Trophoblast cell (in vitro differentiated cells and primary cell): ENCODE measurements around the gene UBE2C.
"Not testable (repeated sequence)": the region's sequence is repeated elsewhere in the genome, so short reads cannot be mapped to it uniquely, and the experiment has no call there.

Experiments used
- DNase-seq, 2 donors: peaks; one replicate each; pipeline ENCODE4 v3.0.0-alpha.2; 2016
- H2AFZ ChIP-seq: 2 replicates; pipeline ENCODE4 v1.6.1; 2013; ENCODE audit warnings: low read length, moderate library complexity, mild to moderate bottlenecking; ENCODE audit not compliant: insufficient read depth, poor library complexity
- H2AK5ac ChIP-seq: 2 replicates; pipeline ENCODE4 v1.6.1; 2013; ENCODE audit warnings: mild to moderate bottlenecking, low read length
- H2BK120ac ChIP-seq: 2 replicates; pipeline ENCODE4 v1.6.1; 2013; ENCODE audit warnings: low read length, mild to moderate bottlenecking, moderate library complexity; ENCODE audit not compliant: insufficient read depth, poor library complexity
- H2BK12ac ChIP-seq: 2 replicates; pipeline ENCODE4 v1.6.1; 2013; ENCODE audit warnings: mild to moderate bottlenecking, low read length, moderate library complexity
- H2BK5ac ChIP-seq: 2 replicates; pipeline ENCODE4 v1.6.1; 2013; ENCODE audit warnings: low read length, low read depth, moderate library complexity, mild to moderate bottlenecking; ENCODE audit not compliant: poor library complexity
- H3K14ac ChIP-seq: 2 replicates; pipeline ENCODE4 v1.6.1; 2013; ENCODE audit warnings: mild to moderate bottlenecking, low read length
- H3K18ac ChIP-seq: 2 replicates; pipeline ENCODE4 v1.6.1; 2013; ENCODE audit warnings: mild to moderate bottlenecking, low read length
- H3K23ac ChIP-seq: 2 replicates; pipeline ENCODE4 v1.6.1; 2013; ENCODE audit warnings: low read length
- H3K27ac ChIP-seq: 2 replicates; pipeline ENCODE4 v1.5.1; 2013; ENCODE audit warnings: low read depth, mild to moderate bottlenecking, inconsistent platforms, low read length, moderate library complexity
- H3K27me3 ChIP-seq: 2 replicates; pipeline ENCODE4 v1.6.1; 2013; ENCODE audit warnings: inconsistent platforms, mild to moderate bottlenecking, low read length, moderate library complexity; ENCODE audit not compliant: insufficient read depth
- H3K36me3 ChIP-seq, 2 experiments: 1 replicate in 1 of 2; 2 replicates in 1 of 2; pipeline ENCODE4 v1.6.1; 2013; ENCODE audit warnings: low read length in 2 of 2, mild to moderate bottlenecking in 2 of 2, moderate library complexity in 1 of 2; ENCODE audit not compliant: insufficient read depth in 2 of 2, control insufficient read depth in 1 of 2
- H3K4ac ChIP-seq: 2 replicates; pipeline ENCODE4 v1.6.1; 2013; ENCODE audit warnings: low read depth, mild to moderate bottlenecking, low read length, moderate library complexity
- H3K4me1 ChIP-seq, 2 experiments: 1 replicate in 1 of 2; 2 replicates in 1 of 2; pipeline ENCODE4 v1.6.1; 2013; ENCODE audit warnings: low read length in 2 of 2, mild to moderate bottlenecking in 2 of 2, moderate library complexity in 1 of 2; ENCODE audit not compliant: insufficient read depth in 2 of 2, control insufficient read depth in 1 of 2
- H3K4me2 ChIP-seq: 2 replicates; pipeline ENCODE4 v1.6.1; 2013; ENCODE audit warnings: inconsistent platforms, mild to moderate bottlenecking, low read length, moderate library complexity
- H3K4me3 ChIP-seq: 2 replicates; pipeline ENCODE4 v1.5.1; 2013; ENCODE audit warnings: mild to moderate bottlenecking, low read depth, low read length, inconsistent platforms
- H3K79me1 ChIP-seq: one replicate; pipeline ENCODE4 v1.6.1; 2013; ENCODE audit warnings: low read length
- H3K79me2 ChIP-seq: 2 replicates; pipeline ENCODE4 v1.6.1; 2013; ENCODE audit warnings: low read length, mild to moderate bottlenecking; ENCODE audit not compliant: control insufficient read depth, insufficient read depth, poor library complexity
- H3K9ac ChIP-seq: 2 replicates; pipeline ENCODE4 v1.6.1; 2013; ENCODE audit warnings: mild to moderate bottlenecking, low read length
- H3K9me3 ChIP-seq: 2 replicates; pipeline ENCODE4 v1.6.1; 2013; ENCODE audit warnings: low read depth, mild to moderate bottlenecking, control low read depth, inconsistent platforms, low read length; ENCODE audit not compliant: insufficient read depth
- H4K12ac ChIP-seq: 2 replicates; pipeline ENCODE4 v1.6.1; 2013; ENCODE audit warnings: low read depth, mild to moderate bottlenecking, low read length, moderate library complexity
- H4K8ac ChIP-seq: 2 replicates; pipeline ENCODE4 v1.6.1; 2013; ENCODE audit warnings: low read depth, mild to moderate bottlenecking, low read length, moderate library complexity
- H4K91ac ChIP-seq: one replicate; pipeline ENCODE4 v1.6.1; 2013; ENCODE audit warnings: low read depth, mild to moderate bottlenecking, low read length, moderate library complexity
- WGBS: extraction: QIAGEN DNeasy Blood & Tissue Kit; methylation state at CpG from one replicate; pipeline ENCODE4 v1.1.7; 2013; ENCODE audit warnings: missing lambda C conversion rate; ENCODE audit not compliant: insufficient read length, insufficient coverage; ENCODE audit errors: extremely low coverage; 5-methylcytosine and 5-hydroxymethylcytosine counted together

Gene UBE2C

GRCh38 chr20:45828589-45828988, 16.1 kb downstream of the UBE2C start:
- H3K4me2 ChIP-seq, result no peak overlapping the region
- no peak overlapping the region for H2AFZ ChIP-seq
- H4K12ac ChIP-seq, result no peak overlapping the region
- H3K36me3 ChIP-seq, result no peaks in the 10 kb centered on the region
- no peak overlapping the region for H3K4ac ChIP-seq
- no CpG with 5 or more reads among the region's 2 CpGs for WGBS
- H3K27ac ChIP-seq, result no peak overlapping the region
- no peak for DNase-seq
- H3K4me1 ChIP-seq, result peaks cover 6 to 8% of the 10 kb centered on the region in 2 experiments
- no peak overlapping the region for H2BK5ac ChIP-seq
- no peak overlapping the region for H4K8ac ChIP-seq
- H3K4me3 ChIP-seq, result no peak overlapping the region
- H2AK5ac ChIP-seq, result no peak overlapping the region
- H3K27me3 ChIP-seq, result no peaks in the 10 kb centered on the region
- H4K91ac ChIP-seq, result no peak overlapping the region
- H3K9me3 ChIP-seq, result no peaks in the 10 kb centered on the region
- no peak overlapping the region for H3K18ac ChIP-seq
- H3K79me1 ChIP-seq, result peaks cover 2% of the 10 kb centered on the region
- H3K79me2 ChIP-seq, result no peaks in the 10 kb centered on the region
- no peak overlapping the region for H3K9ac ChIP-seq
- H3K14ac ChIP-seq, result no peak overlapping the region
- H2BK12ac ChIP-seq, result no peak overlapping the region
- H3K23ac ChIP-seq, result no peak overlapping the region
- no peak overlapping the region for H2BK120ac ChIP-seq

GRCh38 chr20:45829673-45830106, 17.2 kb downstream of the UBE2C start:
- WGBS, result no CpG with 5 or more reads among the region's 4 CpGs
- not testable (repeated sequence) for H2AFZ ChIP-seq, H3K27me3 ChIP-seq, H2BK12ac ChIP-seq, H2BK5ac ChIP-seq, H3K36me3 ChIP-seq, H3K23ac ChIP-seq, H3K4me1 ChIP-seq, H2AK5ac ChIP-seq, H3K27ac ChIP-seq, H4K91ac ChIP-seq, H4K8ac ChIP-seq, DNase-seq, H2BK120ac ChIP-seq, H3K4ac ChIP-seq, H3K14ac ChIP-seq, H3K18ac ChIP-seq, H3K4me2 ChIP-seq, H3K79me2 ChIP-seq, H3K9me3 ChIP-seq, H3K79me1 ChIP-seq, H3K9ac ChIP-seq, H4K12ac ChIP-seq, H3K4me3 ChIP-seq

- Histone ChIP-seq H2BK120ac (no peak overlapping the region), H3K36me3 (no peaks in the 10 kb centered on the region), H3K79me1 (peaks cover 9% of the 10 kb centered on the region), H3K4me3 (no peak overlapping the region), H2BK12ac (no peak overlapping the region), H3K18ac (no peak overlapping the region), H2AK5ac (no peak overlapping the region), H3K14ac (no peak overlapping the region), H3K4me2 (no peak overlapping the region), H2BK5ac (no peak overlapping the region), H3K23ac (no peak overlapping the region), H4K12ac (no peak overlapping the region), H4K91ac (no peak overlapping the region), H3K9me3 (peaks cover 3% of the 10 kb centered on the region), H3K27me3 (no peaks in the 10 kb centered on the region), H3K4me1 (peaks cover 5 to 11% of the 10 kb centered on the region in 2 experiments), H4K8ac (no peak overlapping the region), H3K79me2 (no peaks in the 10 kb centered on the region), H3K27ac (no peak overlapping the region), H2AFZ (no peak overlapping the region), H3K9ac (no peak overlapping the region), H3K4ac (no peak overlapping the region)
- no peak for DNase-seq
- WGBS, result no CpG with 5 or more reads among the region's 4 CpGs
Measured at GRCh38 chr20:45832619-45833018, 20.2 kb downstream of the UBE2C start.

GRCh38 chr20:45833030-45833882, 20.8 kb downstream of the UBE2C start, which contains the start of gene SNX21:
Gene SNX21, plus strand, starts transcription at chr20:45833799. Its CDS starts 121 bp downstream, at chr20:45833920.
- H4K12ac ChIP-seq, result peak within 1 kb of the TSS; percentile 66
- H3K9me3 ChIP-seq, result peaks cover 3% of the 10 kb centered on the region
- H2BK5ac ChIP-seq, result no peak within 1 kb of the TSS
- H4K8ac ChIP-seq, result peak within 1 kb of the TSS; percentile 90
- peak within 1 kb of the TSS; percentile 76 for H4K91ac ChIP-seq
- peak within 1 kb of the TSS; percentile 80 for H2AFZ ChIP-seq
- peak within 1 kb of the TSS; percentile 27 for H3K18ac ChIP-seq
- peak within 1 kb of the TSS; percentile 90 for H3K4me2 ChIP-seq
- peak within 1 kb of the TSS; percentile 52 for H3K14ac ChIP-seq
- peaks cover 5 to 11% of the 10 kb centered on the region in 2 experiments for H3K4me1 ChIP-seq
- DNase-seq, result peak; percentile 66 to 76
- no peaks in the 10 kb centered on the region for H3K36me3 ChIP-seq
- no peaks in the 10 kb centered on the region for H3K27me3 ChIP-seq
- H2AK5ac ChIP-seq, result peak within 1 kb of the TSS; percentile 31
- peak within 1 kb of the TSS; percentile 60 for H3K27ac ChIP-seq
- no peak within 1 kb of the TSS for H3K23ac ChIP-seq
- peak within 1 kb of the TSS; percentile 90 for H3K9ac ChIP-seq
- H3K4ac ChIP-seq, result peak within 1 kb of the TSS; percentile 39
- H3K79me1 ChIP-seq, result peaks cover 9% of the 10 kb centered on the region
- no peak within 1 kb of the TSS for H2BK120ac ChIP-seq
- no CpG with 5 or more reads among the region's 35 CpGs for WGBS
- H3K4me3 ChIP-seq, result peak within 1 kb of the TSS; percentile 77
- H3K79me2 ChIP-seq, result no peaks in the 10 kb centered on the region
- H2BK12ac ChIP-seq, result no peak within 1 kb of the TSS
